Measurements from ENCODE around the gene PTK7. TPM values are rescaled to one million over a fixed set of nuclear protein-coding genes. Genes with fewer than 3 reads are reported as not detected.
A peak's percentile ranks its signal among the peaks of the same experiment; 100 is the strongest.

PTK7 gene
- total and polyA plus RNA-seq, 2 of the 8 experiments (the other 6 are each of a cell fraction or from before 2014, with no cell fraction given) = 110 to 138 TPM

- no peak for TF ChIP-seq CHD1 (IDR thresholded peaks at IDR 0.05; ENCODE audit: low read depth, low read length)
- TF ChIP-seq SP1 (IDR thresholded peaks at IDR 0.05; ENCODE audit: low read depth, low read length) = no peak
- no peak for TF ChIP-seq RFX5 (IDR thresholded peaks at IDR 0.05; ENCODE audit: borderline replicate concordance, low read depth, low read length)
- no peak for TF ChIP-seq ZNF274 (IDR thresholded peaks at IDR 0.05; ENCODE audit: borderline replicate concordance, extremely low read depth, low read length)
- TF ChIP-seq SP4 (IDR thresholded peaks at IDR 0.05; ENCODE audit: low read length) = 0 out of 2 replicates have a peak, but pooled peaks have one; percentile 43
These were observed 6.0 kb upstream of the PTK7 start (continued) for GRCh38 chr6:43070028-43070632.
